Measurements from ENCODE around the gene SYNDIG1L. TPM values are rescaled to one million over a fixed set of nuclear protein-coding genes. Genes with fewer than 3 reads are reported as not detected.
"Not testable (repeated sequence)": the region's sequence is repeated elsewhere in the genome, so short reads cannot be mapped to it uniquely, and the experiment has no call there.

Gene SYNDIG1L
- total RNA-seq, 2 experiments from 2014 or later: not detected

GRCh38 chr14:74400919-74401503 is 25.0 kb downstream of the SYNDIG1L start:
- H3K4me3 Mint-ChIP-seq: peak overlapping the region; percentile 72
- H3K36me3 Mint-ChIP-seq (ENCODE audit: low read depth): no peaks in the 10 kb centered on the region
- peaks cover 31% of the 10 kb centered on the region for H3K4me1 Mint-ChIP-seq (ENCODE audit: low read depth)
- POLR2A ChIA-PET: interaction anchor here (0.7 to 1.5 kb wide), 2 partner anchors 59 to 218 kb away, joined by 3 to 4 read pairs; no protein-coding TSS in a partner anchor
- CTCF ChIA-PET: interaction anchor here (0.9 kb wide), 2 partner anchors 92 to 505 kb away, joined by 3 to 5 read pairs; partner anchors contain the start of genes ISCA2 and NPC2
- H3K9me3 Mint-ChIP-seq (ENCODE audit: insufficient read depth): no peaks in the 10 kb centered on the region
- peaks cover 23% of the 10 kb centered on the region for H3K27me3 Mint-ChIP-seq (ENCODE audit: low read depth)
- H3K27ac Mint-ChIP-seq: peak overlapping the region; percentile 92
- no peak for DNase-seq
- peak; percentile 3 for ATAC-seq

DNA sequence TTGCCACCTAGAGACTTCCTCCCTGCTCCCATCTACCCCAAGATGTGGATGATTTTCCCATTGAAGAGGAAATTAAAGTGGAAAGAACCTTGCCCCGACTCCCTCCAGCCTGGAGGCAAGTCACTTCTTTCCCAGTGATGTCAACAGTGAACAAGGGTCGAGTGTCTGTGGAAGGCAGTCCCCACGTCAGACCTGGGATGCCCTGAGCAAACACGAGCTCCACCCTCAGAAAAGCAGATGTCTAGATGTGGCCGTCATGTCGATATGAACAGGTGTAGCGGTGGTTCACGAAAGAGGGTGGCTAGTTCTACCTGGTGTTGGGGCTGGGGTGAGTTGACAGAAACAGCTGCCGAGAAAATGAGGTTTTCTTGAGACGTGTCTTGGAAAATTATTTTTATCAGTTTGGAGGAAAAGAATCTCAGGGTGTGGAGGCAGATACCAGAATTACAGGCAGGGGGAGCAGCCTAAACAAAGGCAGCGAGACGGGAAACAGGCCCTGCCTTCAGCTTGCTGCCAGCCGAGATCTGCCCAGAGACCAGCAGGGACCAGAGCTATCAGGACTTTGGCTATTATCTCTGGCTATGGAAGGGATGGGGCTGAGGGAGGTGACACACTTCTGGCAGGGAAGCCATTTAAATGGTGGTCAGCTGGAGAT is 25.9 kb downstream of the SYNDIG1L start:
- DNase-seq (no peak), ATAC-seq (no peak)
- ChIA-PET POLR2A (no interaction called here), CTCF (interaction anchor here (0.9 kb wide), 1 partner anchor 93 kb away, joined by 5 read pairs; the partner anchor contains the start of genes ISCA2 and NPC2)
- Mint-ChIP-seq H3K36me3 (ENCODE audit: low read depth) (no peaks in the 10 kb centered on the region), H3K27me3 (ENCODE audit: low read depth) (peaks cover 23% of the 10 kb centered on the region), H3K9me3 (ENCODE audit: insufficient read depth) (no peaks in the 10 kb centered on the region), H3K4me1 (ENCODE audit: low read depth) (peaks cover 31% of the 10 kb centered on the region), H3K27ac (no peak overlapping the region), H3K4me3 (peak overlapping the region; percentile 2)

GRCh38 chr14:74395094-74395493 is 30.9 kb downstream of the SYNDIG1L start:
- H3K4me1 Mint-ChIP-seq (ENCODE audit: low read depth): no peaks in the 10 kb centered on the region
- no peak overlapping the region for H3K4me3 Mint-ChIP-seq
- no peaks in the 10 kb centered on the region for H3K36me3 Mint-ChIP-seq (ENCODE audit: low read depth)
- peaks cover 24% of the 10 kb centered on the region for H3K27me3 Mint-ChIP-seq (ENCODE audit: low read depth)
- no peaks in the 10 kb centered on the region for H3K9me3 Mint-ChIP-seq (ENCODE audit: insufficient read depth)
- H3K27ac Mint-ChIP-seq: no peak overlapping the region
- CTCF ChIA-PET: no interaction called here
- ATAC-seq: no peak
- DNase-seq: no peak
- POLR2A ChIA-PET: no interaction called here

DNA sequence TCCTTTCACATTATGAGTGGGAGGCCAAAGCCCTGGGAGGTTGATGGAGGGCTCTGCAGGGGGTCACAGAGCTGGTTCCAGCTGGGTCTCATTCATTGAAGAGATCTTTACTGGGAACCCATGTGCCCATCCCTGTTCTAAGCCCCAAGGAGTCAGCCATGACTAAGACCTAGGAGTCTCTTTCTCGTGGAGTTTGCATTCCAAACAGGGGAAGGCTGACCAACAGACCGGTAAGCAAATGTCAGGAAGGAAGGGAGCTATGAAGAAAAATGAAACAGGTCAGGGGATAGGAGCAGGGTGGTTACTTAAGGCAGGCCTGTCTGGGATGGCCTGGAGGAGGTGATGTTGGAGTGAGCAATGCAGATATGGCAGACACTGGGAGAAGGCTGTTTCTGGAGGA is 31.5 kb downstream of the SYNDIG1L start:
- Mint-ChIP-seq H3K9me3 (ENCODE audit: insufficient read depth) (no peaks in the 10 kb centered on the region), H3K4me1 (ENCODE audit: low read depth) (no peaks in the 10 kb centered on the region), H3K4me3 (no peak overlapping the region), H3K27me3 (ENCODE audit: low read depth) (peaks cover 21% of the 10 kb centered on the region), H3K36me3 (ENCODE audit: low read depth) (no peaks in the 10 kb centered on the region), H3K27ac (no peak overlapping the region)
- DNase-seq (no peak), ATAC-seq (no peak)
- CTCF ChIA-PET: no interaction called here
- POLR2A ChIA-PET: no interaction called here

DNA sequence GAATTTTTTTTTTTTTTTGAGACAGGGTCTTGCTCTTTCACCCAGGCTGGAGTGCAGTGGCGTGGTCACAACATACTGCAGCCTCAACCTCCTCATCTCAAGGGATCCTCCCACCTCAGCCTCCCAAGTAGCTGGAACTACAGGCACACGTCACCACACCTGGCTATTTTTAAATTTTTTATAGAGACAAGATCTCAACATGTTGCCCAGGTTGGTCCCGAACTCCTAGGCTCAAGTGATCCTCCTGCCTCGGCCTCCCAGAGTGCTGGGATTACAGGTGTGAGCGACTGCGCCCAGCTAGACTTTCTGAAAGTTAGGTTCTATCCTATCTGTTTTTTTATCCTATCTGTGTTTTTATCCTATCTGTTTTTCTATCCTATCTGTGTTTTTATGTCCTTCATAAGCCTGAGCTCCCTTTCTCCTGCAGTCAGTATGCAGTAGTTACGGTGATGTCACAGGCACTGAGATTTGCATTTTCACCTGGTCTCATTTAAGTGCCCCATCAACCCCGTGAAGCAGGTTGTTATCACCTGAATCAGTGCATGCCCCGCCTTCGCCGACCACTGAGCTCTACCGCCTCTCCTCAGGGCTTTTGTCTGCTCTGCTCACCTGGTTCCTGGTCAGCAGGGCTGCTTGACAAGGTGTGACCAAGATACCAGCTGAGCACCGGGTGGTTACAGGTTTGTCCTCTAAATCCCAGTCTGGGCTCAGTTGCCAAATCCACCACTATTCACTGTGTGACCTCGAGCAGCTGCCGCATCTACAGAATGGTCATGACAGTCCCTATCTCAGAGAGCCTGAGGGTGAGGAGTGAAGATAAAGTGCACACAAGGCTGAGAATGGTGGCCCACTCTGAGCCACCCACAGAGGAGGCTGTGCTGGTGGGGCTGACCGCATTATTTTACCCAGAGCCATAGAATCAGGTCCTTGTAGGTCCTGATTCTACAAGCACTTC is 33.1 kb downstream of the SYNDIG1L start:
- ATAC-seq (no peak), DNase-seq (no peak)
- Mint-ChIP-seq H3K4me1 (ENCODE audit: low read depth) (no peaks in the 10 kb centered on the region), H3K36me3 (ENCODE audit: low read depth) (no peaks in the 10 kb centered on the region), H3K27ac (no peak overlapping the region), H3K27me3 (ENCODE audit: low read depth) (peaks cover 14% of the 10 kb centered on the region), H3K4me3 (no peak overlapping the region), H3K9me3 (ENCODE audit: insufficient read depth) (no peaks in the 10 kb centered on the region)
- POLR2A ChIA-PET: no interaction called here
- CTCF ChIA-PET: interaction anchor here (1.5 kb wide), 1 partner anchor 18 kb away, joined by 3 read pairs; no protein-coding TSS in a partner anchor

DNA sequence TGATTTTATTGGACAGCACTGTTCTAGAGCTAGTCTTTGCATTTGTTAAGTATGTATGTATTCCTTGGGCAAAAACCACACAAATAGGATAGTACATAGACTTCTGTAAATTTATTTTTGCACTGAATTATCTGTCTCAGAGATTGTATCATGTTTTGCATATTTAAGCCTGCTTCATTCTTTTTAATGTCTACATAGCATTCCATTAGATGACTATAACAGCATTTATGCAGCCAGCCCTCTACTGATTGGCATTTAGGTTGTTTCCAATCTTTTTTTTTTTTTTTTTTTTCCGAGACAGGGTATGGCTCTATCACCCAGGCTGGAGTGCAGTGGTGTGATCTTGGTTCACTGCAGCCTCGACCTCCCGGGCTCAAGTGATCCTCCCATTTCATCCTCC is 34.5 kb downstream of the SYNDIG1L start:
- H3K4me1 Mint-ChIP-seq (ENCODE audit: low read depth): no peaks in the 10 kb centered on the region
- H3K9me3 Mint-ChIP-seq (ENCODE audit: insufficient read depth): no peaks in the 10 kb centered on the region
- H3K27ac Mint-ChIP-seq: no peak overlapping the region
- ATAC-seq (no peak), DNase-seq (no peak)
- ChIA-PET POLR2A (no interaction called here), CTCF (interaction anchor here (1.5 kb wide), 1 partner anchor 20 kb away, joined by 3 read pairs; no protein-coding TSS in a partner anchor)
- H3K36me3 Mint-ChIP-seq (ENCODE audit: low read depth): no peaks in the 10 kb centered on the region
- peaks cover 15% of the 10 kb centered on the region for H3K27me3 Mint-ChIP-seq (ENCODE audit: low read depth)
- H3K4me3 Mint-ChIP-seq: no peak overlapping the region

DNA sequence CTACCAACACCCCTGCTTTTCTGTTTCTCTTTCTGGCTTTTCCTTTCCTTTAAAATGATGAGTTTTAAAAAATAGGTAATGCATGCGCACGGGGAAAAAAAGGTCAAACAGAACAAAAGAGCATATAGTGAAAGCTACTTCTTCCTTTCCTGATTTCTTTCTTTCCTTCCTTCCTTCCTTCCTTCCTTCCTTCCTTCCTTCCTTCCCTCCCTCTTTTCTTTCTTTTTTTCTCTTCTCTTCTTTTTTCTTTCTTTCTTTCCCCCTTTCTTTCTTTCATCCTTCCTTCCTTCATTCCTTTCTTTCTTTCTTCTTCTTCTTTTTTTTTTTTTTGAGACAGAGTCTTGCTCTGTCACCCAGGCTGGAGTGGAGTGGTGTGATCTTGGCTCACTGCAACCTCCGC is 35.5 kb downstream of the SYNDIG1L start:
- H3K27ac Mint-ChIP-seq; DNase-seq; POLR2A ChIA-PET; H3K4me1 Mint-ChIP-seq (ENCODE audit: low read depth); H3K9me3 Mint-ChIP-seq (ENCODE audit: insufficient read depth); H3K36me3 Mint-ChIP-seq (ENCODE audit: low read depth); H3K4me3 Mint-ChIP-seq; CTCF ChIA-PET; ATAC-seq: not testable (repeated sequence)
- H3K27me3 Mint-ChIP-seq (ENCODE audit: low read depth): peaks cover 14% of the 10 kb centered on the region

GRCh38 chr14:74389980-74390379 is 36.0 kb downstream of the SYNDIG1L start:
- Mint-ChIP-seq H3K4me3 (no peak overlapping the region), H3K36me3 (ENCODE audit: low read depth) (no peaks in the 10 kb centered on the region), H3K4me1 (ENCODE audit: low read depth) (no peaks in the 10 kb centered on the region), H3K9me3 (ENCODE audit: insufficient read depth) (no peaks in the 10 kb centered on the region), H3K27ac (no peak overlapping the region), H3K27me3 (ENCODE audit: low read depth) (peaks cover 13% of the 10 kb centered on the region)
- no peak for ATAC-seq
- no peak for DNase-seq
- ChIA-PET CTCF (no interaction called here), POLR2A (no interaction called here)

DNA sequence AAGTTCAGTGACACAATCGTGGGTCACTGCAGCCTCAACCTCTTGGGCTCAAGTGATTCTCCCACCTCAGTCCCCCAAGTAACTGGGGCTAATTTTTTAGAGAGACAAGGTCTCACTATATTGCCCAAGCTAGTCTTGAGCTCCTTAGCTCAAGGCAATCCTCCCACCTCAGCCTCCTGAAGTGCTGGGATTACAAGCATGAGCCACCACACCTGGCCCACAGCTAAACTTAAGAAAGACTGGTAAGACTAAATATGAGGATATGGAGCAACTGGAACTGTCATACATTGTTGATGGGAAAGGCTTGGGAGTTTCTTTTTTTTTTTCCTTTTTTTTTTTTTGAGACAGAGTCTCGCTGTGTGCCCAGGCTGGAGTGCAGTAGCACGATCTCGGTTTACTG is 43.8 kb downstream of the SYNDIG1L start:
- H3K9me3 Mint-ChIP-seq (ENCODE audit: insufficient read depth): no peaks in the 10 kb centered on the region
- no peak for ATAC-seq
- no peak overlapping the region for H3K4me3 Mint-ChIP-seq
- ChIA-PET CTCF (no interaction called here), POLR2A (no interaction called here)
- no peaks in the 10 kb centered on the region for H3K36me3 Mint-ChIP-seq (ENCODE audit: low read depth)
- DNase-seq: no peak
- H3K27me3 Mint-ChIP-seq (ENCODE audit: low read depth): peaks cover 16% of the 10 kb centered on the region
- no peak overlapping the region for H3K27ac Mint-ChIP-seq
- no peaks in the 10 kb centered on the region for H3K4me1 Mint-ChIP-seq (ENCODE audit: low read depth)

GRCh38 chr14:74381571-74381970 is 44.4 kb downstream of the SYNDIG1L start:
- not testable (repeated sequence) for H3K27ac Mint-ChIP-seq; H3K36me3 Mint-ChIP-seq (ENCODE audit: low read depth); H3K4me1 Mint-ChIP-seq (ENCODE audit: low read depth); H3K9me3 Mint-ChIP-seq (ENCODE audit: insufficient read depth); DNase-seq; H3K4me3 Mint-ChIP-seq; ATAC-seq
- H3K27me3 Mint-ChIP-seq (ENCODE audit: low read depth): peaks cover 12% of the 10 kb centered on the region
- ChIA-PET CTCF (interaction anchor here (0.7 kb wide), 1 partner anchor 108 kb away, joined by 3 read pairs; no protein-coding TSS in a partner anchor), POLR2A (interaction anchor here (0.7 kb wide), 1 partner anchor 249 kb away, joined by 3 read pairs; no protein-coding TSS in a partner anchor)

- H3K4me3 Mint-ChIP-seq: no peak overlapping the region
These were observed 45.2 kb downstream of the SYNDIG1L start for GRCh38 chr14:74380845-74381244.

DNA sequence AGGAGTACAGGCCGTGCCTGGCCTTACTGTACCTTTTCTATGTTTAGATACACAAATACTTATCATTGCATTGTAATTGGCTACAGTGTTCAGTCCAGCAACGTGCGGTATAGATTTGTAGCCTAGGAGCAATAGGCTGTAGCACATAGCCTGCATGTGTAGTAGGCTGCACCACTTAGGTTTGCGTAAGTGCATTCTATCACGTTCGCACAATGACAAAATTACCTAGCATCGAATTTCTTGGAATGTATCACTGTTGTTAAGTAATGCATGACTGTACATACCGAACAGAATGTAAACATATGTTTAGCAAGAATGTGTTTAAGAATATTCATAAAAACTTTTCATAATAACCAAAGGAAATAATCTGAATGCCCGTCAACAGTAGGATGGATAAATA is 45.8 kb downstream of the SYNDIG1L start:
- H3K4me3 Mint-ChIP-seq: no peak overlapping the region
- ChIA-PET POLR2A (no interaction called here), CTCF (no interaction called here)
- no peaks in the 10 kb centered on the region for H3K36me3 Mint-ChIP-seq (ENCODE audit: low read depth)
- H3K9me3 Mint-ChIP-seq (ENCODE audit: insufficient read depth): no peaks in the 10 kb centered on the region
- no peaks in the 10 kb centered on the region for H3K4me1 Mint-ChIP-seq (ENCODE audit: low read depth)
- ATAC-seq (no peak), DNase-seq (no peak)
- H3K27me3 Mint-ChIP-seq (ENCODE audit: low read depth): peaks cover 13% of the 10 kb centered on the region
- no peak overlapping the region for H3K27ac Mint-ChIP-seq

More at GRCh38 chr14:74380845-74381244, 45.2 kb downstream of the SYNDIG1L start:
- CTCF ChIA-PET: interaction anchor here (0.7 kb wide), 1 partner anchor 109 kb away, joined by 3 read pairs; no protein-coding TSS in a partner anchor
- Mint-ChIP-seq H3K9me3 (ENCODE audit: insufficient read depth) (no peaks in the 10 kb centered on the region), H3K36me3 (ENCODE audit: low read depth) (no peaks in the 10 kb centered on the region), H3K4me1 (ENCODE audit: low read depth) (no peaks in the 10 kb centered on the region), H3K27ac (no peak overlapping the region), H3K27me3 (ENCODE audit: low read depth) (peaks cover 12% of the 10 kb centered on the region)
- POLR2A ChIA-PET: no interaction called here
- no peak for DNase-seq
- ATAC-seq: no peak

Data from activated CD8-positive, alpha-beta T cell treated with anti-CD3 and anti-CD28 coated beads, Interleukin-2, amount 10 ng/mL, durations not matched to agents 7 days and 5 days (primary cell).